Smooth muscle cell (in vitro differentiated cells): ENCODE data around the gene TMEM108. TPM values are rescaled to one million over a fixed set of nuclear protein-coding genes. Genes with fewer than 3 reads are reported as not detected.

ENCODE experiments used
- DNase-seq: peaks from one replicate; lab custom pipeline; 2025; ENCODE audit not compliant: unreplicated experiment; lab: John Stamatoyannopoulos, UW
- H2AFZ ChIP-seq: fragments of 200-600 bp; sonication (generic); 2 replicates; pipeline ENCODE4 v1.6.0; 2016; ENCODE audit warnings: antibody characterized with exemption, low read depth, mild to moderate bottlenecking
- H3F3A ChIP-seq: fragments of 200-600 bp; sonication (generic); 2 replicates; pipeline ENCODE4 v1.6.0; 2017; ENCODE audit warnings: antibody characterized with exemption, low read depth
- H3K27ac ChIP-seq: fragments of 200-600 bp; sonication (generic); 2 replicates; pipeline ENCODE4 v1.5.1; 2016; ENCODE audit warnings: low read depth, mild to moderate bottlenecking
- H3K27me3 ChIP-seq: fragments of 200-600 bp; sonication (generic); 2 replicates; pipeline ENCODE4 v1.6.1; 2016; ENCODE audit warnings: low read depth, mild to moderate bottlenecking
- H3K36me3 ChIP-seq: fragments of 200-600 bp; sonication (generic); 2 replicates; pipeline ENCODE4 v1.5.1; 2016; ENCODE audit warnings: low read depth
- H3K4me1 ChIP-seq: fragments of 200-600 bp; sonication (generic); 2 replicates; pipeline ENCODE4 v1.5.1; 2016; ENCODE audit warnings: low read depth
- H3K4me2 ChIP-seq: fragments of 200-600 bp; sonication (generic); 2 replicates; pipeline ENCODE4 v1.6.0; 2016; ENCODE audit warnings: mild to moderate bottlenecking
- H3K4me3 ChIP-seq: fragments of 200-600 bp; sonication (generic); 2 replicates; pipeline ENCODE4 v1.5.1; 2016; ENCODE audit warnings: mild to moderate bottlenecking
- H3K79me2 ChIP-seq: fragments of 200-600 bp; sonication (generic); 2 replicates; pipeline ENCODE4 v1.6.0; 2016; ENCODE audit warnings: low read depth, mild to moderate bottlenecking
- H3K9ac ChIP-seq: fragments of 200-600 bp; sonication (generic); 2 replicates; pipeline ENCODE4 v1.6.0; 2016; ENCODE audit warnings: low read depth
- H3K9me3 ChIP-seq: fragments of 200-600 bp; sonication (generic); replicated peaks from 2 replicates; pipeline ENCODE4 v1.5.1; 2016; ENCODE audit warnings: low read depth
- H4K20me1 ChIP-seq: fragments of 200-600 bp; sonication (generic); 2 replicates; pipeline ENCODE4 v1.6.0; 2016; ENCODE audit warnings: low read depth
- WGBS: methylation state at CpG from one replicate; pipeline ENCODE4 v1.1.7; 2016; ENCODE audit warnings: low lambda C conversion rate; 5-methylcytosine and 5-hydroxymethylcytosine counted together
- polyA plus RNA-seq: library from polyadenylated mRNA; unstranded; fragments of >200 nt; fragmentation: Nextera tagmentation; extraction: Ambion mirVana; gene quantifications from 2 replicates; pipeline ENCODE4 v1.2.1, GENCODE V29; 2016
- total RNA-seq: library from RNA; depleted of rRNA; stranded (reverse); fragments of >200 nt; gene quantifications from 2 replicates; pipeline ENCODE4 v1.2.3, GENCODE V29; 2014
- TF ChIP-seq, protein P1 (sequence below): fragments of 200-600 bp; sonication (generic); IDR thresholded peaks from 2 replicates; pipeline ENCODE4 v1.5.1; 2017; ENCODE audit warnings: borderline replicate concordance, mild to moderate bottlenecking, antibody characterized with exemption; ENCODE audit not compliant: insufficient read depth, poor library complexity, severe bottlenecking

TMEM108 gene
- total and polyA plus RNA-seq, 2 experiments from 2014 or later, result 2.4 to 10.8 TPM

DNA sequence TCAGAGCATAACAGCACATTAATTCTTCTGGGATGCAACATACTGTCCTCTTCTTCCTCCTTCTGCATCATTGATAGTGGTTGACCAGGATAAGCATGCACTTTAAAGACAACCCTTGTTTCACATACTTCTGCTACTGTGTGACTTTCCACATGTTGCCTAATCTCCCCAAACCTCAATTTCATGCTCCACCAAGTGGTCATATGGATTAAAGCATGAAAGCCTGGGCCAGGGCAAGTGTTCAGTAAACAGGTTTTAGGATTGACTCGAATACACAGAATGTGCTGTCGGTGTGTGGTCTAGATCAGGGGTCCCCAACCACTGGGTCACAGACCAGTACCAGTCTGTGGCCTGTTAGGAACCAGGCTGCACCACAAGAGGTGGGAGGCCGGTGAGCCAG is 339.2 kb downstream of the TMEM108 start:
- DNase-seq, result no peak
- Histone ChIP-seq H3K36me3 (no peaks in the 10 kb centered on the region), H3K79me2 (no peaks in the 10 kb centered on the region), H3K27me3 (no peaks in the 10 kb centered on the region), H3K4me1 (peaks cover 11% of the 10 kb centered on the region), H3K9me3 (no peaks in the 10 kb centered on the region), H2AFZ (no peak overlapping the region), H3F3A (no peaks in the 10 kb centered on the region), H3K4me3 (no peak overlapping the region), H4K20me1 (no peaks in the 10 kb centered on the region), H3K9ac (no peak overlapping the region), H3K27ac (no peak overlapping the region), H3K4me2 (no peak overlapping the region)
- WGBS, result 89% methylated on average over 3 of the region's 3 CpGs
- TF ChIP-seq, protein P1, sequence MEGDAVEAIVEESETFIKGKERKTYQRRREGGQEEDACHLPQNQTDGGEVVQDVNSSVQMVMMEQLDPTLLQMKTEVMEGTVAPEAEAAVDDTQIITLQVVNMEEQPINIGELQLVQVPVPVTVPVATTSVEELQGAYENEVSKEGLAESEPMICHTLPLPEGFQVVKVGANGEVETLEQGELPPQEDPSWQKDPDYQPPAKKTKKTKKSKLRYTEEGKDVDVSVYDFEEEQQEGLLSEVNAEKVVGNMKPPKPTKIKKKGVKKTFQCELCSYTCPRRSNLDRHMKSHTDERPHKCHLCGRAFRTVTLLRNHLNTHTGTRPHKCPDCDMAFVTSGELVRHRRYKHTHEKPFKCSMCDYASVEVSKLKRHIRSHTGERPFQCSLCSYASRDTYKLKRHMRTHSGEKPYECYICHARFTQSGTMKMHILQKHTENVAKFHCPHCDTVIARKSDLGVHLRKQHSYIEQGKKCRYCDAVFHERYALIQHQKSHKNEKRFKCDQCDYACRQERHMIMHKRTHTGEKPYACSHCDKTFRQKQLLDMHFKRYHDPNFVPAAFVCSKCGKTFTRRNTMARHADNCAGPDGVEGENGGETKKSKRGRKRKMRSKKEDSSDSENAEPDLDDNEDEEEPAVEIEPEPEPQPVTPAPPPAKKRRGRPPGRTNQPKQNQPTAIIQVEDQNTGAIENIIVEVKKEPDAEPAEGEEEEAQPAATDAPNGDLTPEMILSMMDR, result peak; percentile 45

DNA sequence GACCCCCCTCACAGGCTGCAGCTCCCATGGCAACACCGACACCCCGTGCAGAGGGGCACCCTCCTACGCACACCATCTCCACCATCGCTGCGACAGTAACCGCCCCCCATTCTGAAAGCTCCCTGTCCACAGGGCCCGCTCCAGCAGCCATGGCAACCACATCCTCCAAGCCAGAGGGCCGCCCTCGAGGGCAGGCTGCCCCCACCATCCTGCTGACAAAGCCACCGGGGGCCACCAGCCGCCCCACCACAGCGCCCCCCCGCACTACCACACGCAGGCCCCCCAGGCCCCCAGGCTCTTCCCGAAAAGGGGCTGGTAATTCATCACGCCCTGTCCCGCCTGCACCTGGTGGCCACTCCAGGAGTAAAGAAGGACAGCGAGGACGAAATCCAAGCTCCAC is 341.7 kb downstream of the TMEM108 start:
- H4K20me1 ChIP-seq, result no peaks in the 10 kb centered on the region
- H3K36me3 ChIP-seq, result no peaks in the 10 kb centered on the region
- H3K9ac ChIP-seq, result no peak overlapping the region
- TF ChIP-seq, protein P1, result no peak
- no peak overlapping the region for H2AFZ ChIP-seq
- no peaks in the 10 kb centered on the region for H3K27me3 ChIP-seq
- H3K9me3 ChIP-seq, result no peaks in the 10 kb centered on the region
- no peak overlapping the region for H3K4me2 ChIP-seq
- H3K4me3 ChIP-seq, result no peak overlapping the region
- H3F3A ChIP-seq, result no peaks in the 10 kb centered on the region
- 95% methylated on average over 18 of the region's 19 CpGs for WGBS
- H3K27ac ChIP-seq, result no peak overlapping the region
- peaks cover under 1% of the 10 kb centered on the region for H3K4me1 ChIP-seq
- H3K79me2 ChIP-seq, result no peaks in the 10 kb centered on the region
- DNase-seq, result no peak

DNA sequence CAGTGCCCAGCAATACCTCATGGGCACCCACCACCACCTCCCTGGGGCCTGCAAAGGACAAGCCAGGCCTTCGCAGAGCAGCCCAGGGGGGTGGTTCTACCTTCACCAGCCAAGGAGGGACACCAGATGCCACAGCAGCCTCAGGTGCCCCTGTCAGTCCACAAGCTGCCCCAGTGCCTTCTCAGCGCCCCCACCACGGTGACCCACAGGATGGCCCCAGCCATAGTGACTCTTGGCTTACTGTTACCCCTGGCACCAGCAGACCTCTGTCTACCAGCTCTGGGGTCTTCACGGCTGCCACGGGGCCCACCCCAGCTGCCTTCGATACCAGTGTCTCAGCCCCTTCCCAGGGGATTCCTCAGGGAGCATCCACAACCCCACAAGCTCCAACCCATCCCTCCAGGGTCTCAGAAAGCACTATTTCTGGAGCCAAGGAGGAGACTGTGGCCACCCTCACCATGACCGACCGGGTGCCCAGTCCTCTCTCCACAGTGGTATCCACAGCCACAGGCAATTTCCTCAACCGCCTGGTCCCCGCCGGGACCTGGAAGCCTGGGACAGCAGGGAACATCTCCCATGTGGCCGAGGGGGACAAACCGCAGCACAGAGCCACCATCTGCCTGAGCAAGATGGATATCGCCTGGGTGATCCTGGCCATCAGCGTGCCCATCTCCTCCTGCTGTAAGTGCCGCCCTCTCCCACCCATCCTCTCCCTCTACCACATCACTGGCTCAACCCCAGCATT is 342.5 kb downstream of the TMEM108 start:
- Histone ChIP-seq H4K20me1 (no peaks in the 10 kb centered on the region), H3K36me3 (no peaks in the 10 kb centered on the region), H3K27me3 (no peaks in the 10 kb centered on the region), H3K9me3 (no peaks in the 10 kb centered on the region), H2AFZ (no peak overlapping the region), H3K79me2 (no peaks in the 10 kb centered on the region), H3K27ac (no peak overlapping the region), H3K9ac (no peak overlapping the region), H3K4me3 (no peak overlapping the region), H3K4me2 (no peak overlapping the region), H3F3A (no peaks in the 10 kb centered on the region), H3K4me1 (no peaks in the 10 kb centered on the region)
- 96% methylated on average over 16 of the region's 16 CpGs for WGBS
- DNase-seq, result no peak
- TF ChIP-seq, protein P1, result no peak

DNA sequence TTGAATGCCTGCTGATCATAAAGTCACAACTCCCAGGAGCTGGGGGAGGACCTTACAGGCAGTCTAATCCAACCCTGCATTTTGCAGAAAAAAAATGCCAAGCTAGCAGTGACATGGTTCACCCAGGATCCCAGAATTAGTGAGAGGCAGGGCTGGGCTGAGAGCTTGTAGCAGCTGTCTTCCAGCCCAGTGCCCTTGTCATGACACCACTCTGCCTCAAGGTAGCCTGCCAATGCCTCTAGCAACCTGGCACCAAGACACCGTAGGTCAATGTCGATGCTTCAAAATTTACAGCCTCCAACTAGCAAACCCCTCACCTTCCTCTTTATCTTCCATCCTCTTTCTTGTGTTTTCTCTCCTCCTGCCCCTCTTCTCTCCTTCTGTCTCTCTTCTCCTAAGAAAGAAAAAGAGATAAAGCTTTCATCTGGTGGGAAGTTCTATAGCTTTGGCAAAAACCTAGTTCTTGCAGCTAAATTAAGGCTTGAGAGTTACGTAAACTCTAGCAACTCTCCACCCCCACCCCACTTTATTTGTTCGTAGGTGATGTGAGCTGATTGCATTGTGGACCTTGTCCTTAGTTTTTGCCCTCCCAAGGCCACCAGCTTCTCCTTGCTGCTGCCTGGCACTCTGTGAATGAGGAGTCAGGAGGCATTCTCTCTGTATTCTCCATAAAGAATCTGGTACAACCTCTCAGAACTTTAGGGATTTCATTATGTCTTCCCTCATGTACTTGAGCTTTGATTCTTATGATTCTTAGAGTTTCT is 343.3 kb downstream of the TMEM108 start:
- no peaks in the 10 kb centered on the region for H3K36me3 ChIP-seq
- TF ChIP-seq, protein P1, result no peak
- H3K4me2 ChIP-seq, result no peak overlapping the region
- 93% methylated on average over 4 of the region's 4 CpGs for WGBS
- H3K27me3 ChIP-seq, result no peaks in the 10 kb centered on the region
- no peaks in the 10 kb centered on the region for H3K4me1 ChIP-seq
- no peak overlapping the region for H3K27ac ChIP-seq
- H3K79me2 ChIP-seq, result no peaks in the 10 kb centered on the region
- H4K20me1 ChIP-seq, result no peaks in the 10 kb centered on the region
- H3K9ac ChIP-seq, result no peak overlapping the region
- no peak for DNase-seq
- H3K9me3 ChIP-seq, result no peaks in the 10 kb centered on the region
- H3K4me3 ChIP-seq, result no peak overlapping the region
- no peak overlapping the region for H2AFZ ChIP-seq
- H3F3A ChIP-seq, result no peaks in the 10 kb centered on the region
